Measurements from ENCODE around the gene INPP5A.

- TF ChIP-seq CTCF (IDR thresholded peaks at IDR 0.05) (no peak), POLR2A (IDR thresholded peaks at IDR 0.05) (no peak)
These were observed 231.0 kb downstream of the INPP5A start for GRCh38 chr10:132768346-132769248.
